Activated T-helper 1 cell treated with anti-CD3 and anti-CD28 coated beads, Interleukin-12 subunit alpha, Interleukin-12 subunit beta, Interleukin-2, Interleukin-4 antibody, amounts not matched to agents 30 ng/mL and 10 ng/mL and 1 ng/mL, durations not matched to agents 14 hours and 24 hours and 36 hours (primary cell): ENCODE data around the gene EYS. TPM values are rescaled to one million over a fixed set of nuclear protein-coding genes. Genes with fewer than 3 reads are reported as not detected.
"Not testable (repeated sequence)": the region's sequence is repeated elsewhere in the genome, so short reads cannot be mapped to it uniquely, and the experiment has no call there.

Experiments used
- DNase-seq: peaks from one replicate; pipeline ENCODE4 v3.0.0; 2021; ENCODE audit warnings: low spot score
- H3K27ac Mint-ChIP-seq: one replicate; pipeline ENCODE4 v1.8.0; 2021; ENCODE audit warnings: mild to moderate bottlenecking, mixed read lengths
- H3K27me3 Mint-ChIP-seq: one replicate; pipeline ENCODE4 v1.8.0; 2022; ENCODE audit warnings: mild to moderate bottlenecking, moderate library complexity, mixed read lengths; ENCODE audit not compliant: insufficient read depth
- H3K36me3 Mint-ChIP-seq: one replicate; pipeline ENCODE4 v1.8.0; 2021; ENCODE audit warnings: low read depth, mixed read lengths
- H3K4me1 Mint-ChIP-seq: one replicate; pipeline ENCODE4 v1.8.0; 2021; ENCODE audit warnings: low read depth, mixed read lengths
- H3K4me3 Mint-ChIP-seq: one replicate; pipeline ENCODE4 v1.8.0; 2021; ENCODE audit warnings: mild to moderate bottlenecking, moderate library complexity, mixed read lengths
- H3K9me3 Mint-ChIP-seq: one replicate; pipeline ENCODE4 v1.8.0; 2021; ENCODE audit warnings: mixed read lengths
- intact Hi-C: fragments of 100-400 bp; cut with micrococcal nuclease; formaldehyde crosslinking; loops from one replicate; pipeline ENCODE4 v1.15.1; 2024
- total RNA-seq: library from RNA; stranded (reverse); gene quantifications from 2 replicates; pipeline ENCODE4 v1.2.3, GENCODE V29; 2022

The EYS gene
- total RNA-seq, 1 donor from 2014 or later = not detected

GRCh38 chr6:65075705-65076230 is 631.3 kb downstream of the EYS start:
- Mint-ChIP-seq H3K27ac (no peak overlapping the region), H3K4me1 (no peaks in the 10 kb centered on the region), H3K4me3 (no peak overlapping the region), H3K9me3 (no peaks in the 10 kb centered on the region), H3K27me3 (no peaks in the 10 kb centered on the region), H3K36me3 (no peaks in the 10 kb centered on the region)
- DNase-seq = no peak
- intact Hi-C loops = no loop called here

GRCh38 chr6:65072500-65072899 is 634.5 kb downstream of the EYS start:
- Mint-ChIP-seq H3K27me3 (no peaks in the 10 kb centered on the region), H3K4me1 (no peaks in the 10 kb centered on the region), H3K27ac (no peak overlapping the region), H3K4me3 (no peak overlapping the region), H3K9me3 (no peaks in the 10 kb centered on the region), H3K36me3 (no peaks in the 10 kb centered on the region)
- DNase-seq = no peak
- intact Hi-C loops = no loop called here

- no peaks in the 10 kb centered on the region for H3K27me3 Mint-ChIP-seq
- H3K36me3 Mint-ChIP-seq = no peaks in the 10 kb centered on the region
- H3K9me3 Mint-ChIP-seq = peaks cover 8% of the 10 kb centered on the region
- H3K4me1 Mint-ChIP-seq = no peaks in the 10 kb centered on the region
- no peak for DNase-seq
- H3K27ac Mint-ChIP-seq = no peak overlapping the region
- no peak overlapping the region for H3K4me3 Mint-ChIP-seq
- intact Hi-C loops = no loop called here
Measured at GRCh38 chr6:65071480-65071879, 635.5 kb downstream of the EYS start.

GRCh38 chr6:65064844-65065243 is 642.2 kb downstream of the EYS start:
- DNase-seq = no peak
- H3K27me3 Mint-ChIP-seq = no peaks in the 10 kb centered on the region
- H3K4me3 Mint-ChIP-seq = no peak overlapping the region
- H3K36me3 Mint-ChIP-seq = no peaks in the 10 kb centered on the region
- peaks cover 8% of the 10 kb centered on the region for H3K9me3 Mint-ChIP-seq
- intact Hi-C loops = no loop called here
- H3K27ac Mint-ChIP-seq = no peak overlapping the region
- no peaks in the 10 kb centered on the region for H3K4me1 Mint-ChIP-seq

- H3K4me3 Mint-ChIP-seq = no peak overlapping the region
- no peak overlapping the region for H3K27ac Mint-ChIP-seq
- no peaks in the 10 kb centered on the region for H3K4me1 Mint-ChIP-seq
- intact Hi-C loops = no loop called here
- H3K36me3 Mint-ChIP-seq = no peaks in the 10 kb centered on the region
- DNase-seq = no peak
- H3K27me3 Mint-ChIP-seq = no peaks in the 10 kb centered on the region
- H3K9me3 Mint-ChIP-seq = no peaks in the 10 kb centered on the region
Measured at GRCh38 chr6:65059568-65059967, 647.5 kb downstream of the EYS start.

- Mint-ChIP-seq H3K27ac (no peak overlapping the region), H3K36me3 (no peaks in the 10 kb centered on the region), H3K9me3 (no peaks in the 10 kb centered on the region), H3K4me3 (no peak overlapping the region), H3K4me1 (no peaks in the 10 kb centered on the region), H3K27me3 (no peaks in the 10 kb centered on the region)
- intact Hi-C loops = no loop called here
- DNase-seq = no peak
Measured at GRCh38 chr6:65055545-65055944, 651.5 kb downstream of the EYS start.

- Mint-ChIP-seq H3K27me3 (no peaks in the 10 kb centered on the region), H3K36me3 (no peaks in the 10 kb centered on the region), H3K4me3 (no peak overlapping the region), H3K9me3 (peaks cover 8% of the 10 kb centered on the region), H3K27ac (no peak overlapping the region), H3K4me1 (no peaks in the 10 kb centered on the region)
- intact Hi-C loops = no loop called here
- no peak for DNase-seq
Measured at GRCh38 chr6:65052626-65053025, 654.4 kb downstream of the EYS start.

GRCh38 chr6:65045801-65046200 is 661.2 kb downstream of the EYS start:
- no peaks in the 10 kb centered on the region for H3K36me3 Mint-ChIP-seq
- no peak for DNase-seq
- H3K27me3 Mint-ChIP-seq = no peaks in the 10 kb centered on the region
- intact Hi-C loops = no loop called here
- H3K27ac Mint-ChIP-seq = no peak overlapping the region
- peaks cover 8% of the 10 kb centered on the region for H3K9me3 Mint-ChIP-seq
- no peak overlapping the region for H3K4me3 Mint-ChIP-seq
- H3K4me1 Mint-ChIP-seq = no peaks in the 10 kb centered on the region

- Mint-ChIP-seq H3K27me3 (no peaks in the 10 kb centered on the region), H3K27ac (no peak overlapping the region), H3K36me3 (no peaks in the 10 kb centered on the region), H3K4me1 (no peaks in the 10 kb centered on the region), H3K9me3 (peaks cover 6% of the 10 kb centered on the region), H3K4me3 (no peak overlapping the region)
- no peak for DNase-seq
- intact Hi-C loops = no loop called here
Measured at GRCh38 chr6:65014006-65014405, 693.0 kb downstream of the EYS start.

GRCh38 chr6:65006788-65007187 is 700.2 kb downstream of the EYS start:
- Mint-ChIP-seq H3K27ac (no peak overlapping the region), H3K4me3 (no peak overlapping the region), H3K9me3 (peaks cover 12% of the 10 kb centered on the region), H3K36me3 (no peaks in the 10 kb centered on the region), H3K4me1 (no peaks in the 10 kb centered on the region), H3K27me3 (no peaks in the 10 kb centered on the region)
- DNase-seq = no peak
- intact Hi-C loops = no loop called here

- DNase-seq = no peak
- intact Hi-C loops = no loop called here
- Mint-ChIP-seq H3K36me3 (no peaks in the 10 kb centered on the region), H3K4me1 (no peaks in the 10 kb centered on the region), H3K27me3 (no peaks in the 10 kb centered on the region), H3K27ac (no peak overlapping the region), H3K4me3 (no peak overlapping the region), H3K9me3 (peaks cover 12% of the 10 kb centered on the region)
Measured at GRCh38 chr6:65004283-65004682, 702.7 kb downstream of the EYS start.

GRCh38 chr6:65002882-65003281 is 704.1 kb downstream of the EYS start:
- H3K36me3 Mint-ChIP-seq, intact Hi-C loops, H3K27ac Mint-ChIP-seq, DNase-seq, H3K4me3 Mint-ChIP-seq, H3K4me1 Mint-ChIP-seq, H3K27me3 Mint-ChIP-seq, H3K9me3 Mint-ChIP-seq: not testable (repeated sequence)

- intact Hi-C loops = no loop called here
- H3K27me3 Mint-ChIP-seq = no peaks in the 10 kb centered on the region
- H3K27ac Mint-ChIP-seq = no peak overlapping the region
- H3K4me1 Mint-ChIP-seq = no peaks in the 10 kb centered on the region
- H3K9me3 Mint-ChIP-seq = peaks cover 2% of the 10 kb centered on the region
- H3K4me3 Mint-ChIP-seq = no peak overlapping the region
- DNase-seq = no peak
- H3K36me3 Mint-ChIP-seq = no peaks in the 10 kb centered on the region
Measured at GRCh38 chr6:65000815-65001214, 706.2 kb downstream of the EYS start.

- no peak overlapping the region for H3K4me3 Mint-ChIP-seq
- H3K36me3 Mint-ChIP-seq = no peaks in the 10 kb centered on the region
- no peaks in the 10 kb centered on the region for H3K4me1 Mint-ChIP-seq
- H3K27ac Mint-ChIP-seq = no peak overlapping the region
- intact Hi-C loops = no loop called here
- DNase-seq = no peak
- no peaks in the 10 kb centered on the region for H3K27me3 Mint-ChIP-seq
- H3K9me3 Mint-ChIP-seq = no peaks in the 10 kb centered on the region
Measured at GRCh38 chr6:64998204-64998603, 708.8 kb downstream of the EYS start.
